Lung (tissue), 12 donors: ENCODE results near the gene METAP1. TPM values are rescaled to one million over a fixed set of nuclear protein-coding genes. Genes with fewer than 3 reads are reported as not detected.
"Not testable (repeated sequence)": the region's sequence is repeated elsewhere in the genome, so short reads cannot be mapped to it uniquely, and the experiment has no call there.

Experiments
- ATAC-seq: fragments of 200-7000 bp; cut with Tn5 transposase; one replicate; pipeline ENCODE4 v1.9.1; 2020; ENCODE audit warnings: moderate number of reproducible peaks; ENCODE audit not compliant: insufficient read depth, low FRiP score
- DNase-seq, 3 donors: peaks; one replicate each; pipeline ENCODE4 v3.0.0-alpha.2; 2013 to 2017
- H3K27ac ChIP-seq, 2 donors: one replicate each; pipeline ENCODE4 v1.5.1; 2013; ENCODE audit warnings: mild to moderate bottlenecking in 2 of 2, moderate library complexity in 2 of 2, control low read depth in 1 of 2, inconsistent platforms in 1 of 2, low read depth in 1 of 2, low read length in 1 of 2
- H3K27me3 ChIP-seq, 3 donors: one replicate each; pipeline ENCODE4 v1.5.1; 2013; ENCODE audit warnings: low read length in 2 of 3; ENCODE audit not compliant: control insufficient read depth in 3 of 3, insufficient read depth in 3 of 3
- H3K36me3 ChIP-seq, 4 donors: one replicate each; pipeline ENCODE4 v1.5.1; 2013; ENCODE audit warnings: low read length in 4 of 4, mild to moderate bottlenecking in 1 of 4, moderate library complexity in 1 of 4; ENCODE audit not compliant: control insufficient read depth in 4 of 4, insufficient read depth in 4 of 4
- H3K4me1 ChIP-seq, 5 donors: one replicate each; pipeline ENCODE4 v1.5.1; 2013; ENCODE audit warnings: low read length in 5 of 5, mild to moderate bottlenecking in 2 of 5, moderate library complexity in 1 of 5; ENCODE audit not compliant: control insufficient read depth in 5 of 5, insufficient read depth in 5 of 5
- H3K4me3 ChIP-seq: one replicate; pipeline ENCODE4 v1.5.1; 2013; ENCODE audit warnings: mild to moderate bottlenecking, control low read depth, moderate library complexity
- H3K9ac ChIP-seq, 2 donors: one replicate each; pipeline ENCODE4 v1.5.1; 2013; ENCODE audit warnings: low read length in 2 of 2, control low read depth in 1 of 2; ENCODE audit not compliant: insufficient read depth in 1 of 2
- H3K9me3 ChIP-seq, 4 donors: one replicate each; pipeline ENCODE4 v1.5.1; 2013; ENCODE audit warnings: low read length in 3 of 4, mild to moderate bottlenecking in 1 of 4, moderate library complexity in 1 of 4; ENCODE audit not compliant: control insufficient read depth in 4 of 4, insufficient read depth in 3 of 4
- WGBS, 2 donors: extraction: QIAGEN DNeasy Blood & Tissue Kit; methylation state at CpG; one replicate each; pipeline ENCODE4 v1.1.7; 2013; 5-methylcytosine and 5-hydroxymethylcytosine counted together
- polyA plus RNA-seq, 2 donors: library from polyadenylated mRNA; stranded (reverse); fragments of 200-250 nt; gene quantifications; one replicate each; pipeline ENCODE4 v1.2.1, GENCODE V29; 2013
- total RNA-seq, 2 donors: library from RNA; depleted of rRNA in 1 of 2; stranded (reverse); fragments of >200 nt in 1 of 2; gene quantifications; one replicate each; pipeline ENCODE4 v1.2.1, GENCODE V29; 2014 to 2021
- TF ChIP-seq, protein P1 (sequence below): IDR thresholded peaks from 2 replicates; pipeline ENCODE4 v1.5.1; 2012; ENCODE audit warnings: mild to moderate bottlenecking; ENCODE audit errors: control extremely low read depth, extremely low read depth
- donor health status: control.
- donor health status: control.
- donor health status: Bipolar disorder and iron deficiency.
- donor health status: healthy.
- donor health status: DM: yes; HTN: yes; CAD: no.

METAP1 gene
- total and polyA plus RNA-seq, 4 donors = 19.1 to 38.4 (median 27.6) TPM

DNA sequence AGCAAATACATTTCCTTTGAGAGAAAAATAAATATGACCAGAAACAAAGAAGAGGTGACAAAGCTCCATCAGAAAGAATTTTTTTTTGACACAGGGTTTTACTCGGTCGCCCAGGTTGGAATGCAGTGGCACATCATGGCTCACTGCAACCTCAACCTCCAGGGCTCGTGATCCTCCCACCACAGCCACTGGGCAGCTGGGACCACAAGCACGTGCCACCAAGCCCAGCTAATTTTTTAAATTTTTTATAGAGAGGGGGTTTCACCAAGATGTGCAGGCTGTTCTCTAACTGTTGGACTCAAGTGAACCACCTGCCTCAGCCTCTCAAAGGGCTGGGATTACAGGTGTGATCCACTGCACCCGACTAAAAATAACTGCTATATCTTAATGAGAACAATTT is 82.8 kb downstream of the METAP1 start:
- peaks cover 0 to 4% (median 0%) of the 10 kb centered on the region in 5 donors for H3K4me1 ChIP-seq
- ATAC-seq (no peak), DNase-seq (no peak)
- no peaks in the 10 kb centered on the region for H3K9me3 ChIP-seq
- H3K27ac ChIP-seq = no peak overlapping the region
- H3K36me3 ChIP-seq = peaks cover 22 to 69% (median 45%) of the 10 kb centered on the region in 4 donors
- no peak overlapping the region for H3K4me3 ChIP-seq
- no peak overlapping the region for H3K9ac ChIP-seq
- H3K27me3 ChIP-seq = no peaks in the 10 kb centered on the region
- WGBS, 2 donors = 94 to 97% methylated on average over 5 of the region's 5 CpGs
- TF ChIP-seq, protein P1, sequence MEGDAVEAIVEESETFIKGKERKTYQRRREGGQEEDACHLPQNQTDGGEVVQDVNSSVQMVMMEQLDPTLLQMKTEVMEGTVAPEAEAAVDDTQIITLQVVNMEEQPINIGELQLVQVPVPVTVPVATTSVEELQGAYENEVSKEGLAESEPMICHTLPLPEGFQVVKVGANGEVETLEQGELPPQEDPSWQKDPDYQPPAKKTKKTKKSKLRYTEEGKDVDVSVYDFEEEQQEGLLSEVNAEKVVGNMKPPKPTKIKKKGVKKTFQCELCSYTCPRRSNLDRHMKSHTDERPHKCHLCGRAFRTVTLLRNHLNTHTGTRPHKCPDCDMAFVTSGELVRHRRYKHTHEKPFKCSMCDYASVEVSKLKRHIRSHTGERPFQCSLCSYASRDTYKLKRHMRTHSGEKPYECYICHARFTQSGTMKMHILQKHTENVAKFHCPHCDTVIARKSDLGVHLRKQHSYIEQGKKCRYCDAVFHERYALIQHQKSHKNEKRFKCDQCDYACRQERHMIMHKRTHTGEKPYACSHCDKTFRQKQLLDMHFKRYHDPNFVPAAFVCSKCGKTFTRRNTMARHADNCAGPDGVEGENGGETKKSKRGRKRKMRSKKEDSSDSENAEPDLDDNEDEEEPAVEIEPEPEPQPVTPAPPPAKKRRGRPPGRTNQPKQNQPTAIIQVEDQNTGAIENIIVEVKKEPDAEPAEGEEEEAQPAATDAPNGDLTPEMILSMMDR = no peak

DNA sequence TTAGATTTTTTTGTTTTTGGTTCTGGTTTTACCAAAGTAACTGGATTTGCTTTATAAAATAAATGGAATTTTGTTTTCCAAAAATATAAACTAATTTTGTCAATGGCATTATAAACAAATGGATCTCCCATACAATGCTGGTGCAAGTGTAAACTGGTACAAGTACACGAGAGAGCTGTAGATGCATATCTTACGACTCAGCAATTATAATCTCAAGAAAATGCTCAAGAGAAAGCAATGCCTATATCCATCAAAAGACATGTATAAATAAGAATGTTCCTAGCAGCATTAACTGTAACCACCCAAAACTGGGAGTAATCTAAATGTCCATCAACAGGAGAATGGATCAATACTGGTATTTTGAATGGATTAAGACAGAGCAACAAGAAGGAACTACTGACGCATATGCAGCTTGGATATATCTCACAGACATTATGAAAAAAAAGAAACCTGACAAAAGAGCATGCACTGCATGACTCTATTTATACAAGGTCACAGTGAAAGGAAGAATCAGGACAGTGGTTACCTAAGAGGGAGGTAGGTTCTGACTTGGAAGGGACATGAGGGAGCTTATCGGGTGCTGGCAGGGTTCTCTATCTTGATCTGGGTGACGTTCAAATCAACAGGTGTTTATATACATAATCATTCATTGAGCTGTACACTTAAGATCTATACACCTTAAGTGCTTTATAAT is 83.6 kb downstream of the METAP1 start:
- peaks cover 0 to 8% (median 0%) of the 10 kb centered on the region in 5 donors for H3K4me1 ChIP-seq
- WGBS, 2 donors = 82 to 86% methylated on average over 5 of the region's 5 CpGs
- H3K36me3 ChIP-seq = peaks cover 25 to 69% (median 45%) of the 10 kb centered on the region in 4 donors
- H3K27ac ChIP-seq = no peak overlapping the region
- TF ChIP-seq, protein P1 = no peak
- no peaks in the 10 kb centered on the region for H3K27me3 ChIP-seq
- no peak overlapping the region for H3K9ac ChIP-seq
- DNase-seq (no peak), ATAC-seq (no peak)
- H3K4me3 ChIP-seq = no peak overlapping the region
- no peaks in the 10 kb centered on the region for H3K9me3 ChIP-seq

DNA sequence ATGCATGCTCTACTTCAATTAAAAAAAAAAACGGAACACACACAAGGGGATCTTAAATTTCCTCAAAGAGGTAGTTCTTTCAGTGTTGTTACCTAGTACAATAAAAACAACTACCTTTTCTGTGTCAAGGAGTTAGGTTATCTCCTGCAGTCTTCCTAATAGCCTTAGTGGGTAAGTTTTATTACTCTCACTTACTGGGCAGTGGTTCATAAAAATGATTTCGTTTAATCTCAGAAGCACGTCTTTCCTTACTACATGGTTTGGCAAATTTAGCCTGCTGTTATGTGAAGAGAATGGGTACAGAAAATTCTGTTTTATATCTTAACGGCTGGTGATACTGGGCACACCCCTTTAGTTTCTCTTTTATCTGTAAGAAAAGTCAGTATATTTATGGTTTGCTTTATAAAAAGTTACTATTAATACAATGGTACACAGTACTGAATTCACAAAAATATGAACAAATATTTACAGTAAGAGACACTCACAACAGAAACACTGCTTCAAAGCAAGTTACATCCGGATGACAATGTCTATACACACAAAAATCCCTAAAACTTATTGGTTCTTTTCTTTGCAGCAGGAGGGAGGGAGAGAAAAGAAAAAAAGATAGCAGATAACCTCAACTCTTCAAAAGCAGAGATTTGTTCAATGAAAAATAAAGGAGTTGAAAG is 84.2 kb downstream of the METAP1 start:
- Histone ChIP-seq H3K27ac (peak overlapping the region in 1 of 2 donors; percentile 9), H3K27me3 (no peaks in the 10 kb centered on the region), H3K36me3 (peaks cover 22 to 69% (median 41%) of the 10 kb centered on the region in 4 donors), H3K4me3 (no peak overlapping the region), H3K9ac (no peak overlapping the region), H3K9me3 (no peaks in the 10 kb centered on the region), H3K4me1 (peaks cover 0 to 10% (median 0%) of the 10 kb centered on the region in 5 donors)
- no peak for DNase-seq
- WGBS, 2 donors = 88 to 91% methylated on average over 5 of the region's 5 CpGs
- no peak for ATAC-seq
- TF ChIP-seq, protein P1 = no peak

DNA sequence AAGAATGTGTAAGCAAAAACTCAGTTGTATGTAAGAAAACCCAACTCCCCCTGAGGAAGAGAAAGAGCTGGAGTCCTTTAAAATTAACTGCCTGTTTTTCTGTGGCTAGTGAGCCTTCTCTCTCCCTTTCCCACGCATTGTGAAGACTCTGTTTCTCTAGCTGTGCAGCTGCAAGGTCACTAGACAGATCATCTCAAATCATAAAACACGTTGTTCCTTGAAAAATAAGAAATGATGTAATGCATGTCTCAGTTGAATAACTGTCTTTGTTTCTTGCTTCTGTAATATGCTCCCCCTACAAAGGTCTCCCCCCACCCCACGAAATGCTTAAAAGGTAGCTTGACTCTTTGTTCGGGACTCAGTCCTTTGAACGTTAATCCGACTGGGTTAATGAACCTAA is 85.3 kb downstream of the METAP1 start:
- H3K4me1 ChIP-seq = peaks cover 0 to 13% (median 0%) of the 10 kb centered on the region in 5 donors
- ATAC-seq, DNase-seq, H3K4me3 ChIP-seq, H3K27ac ChIP-seq, H3K27me3 ChIP-seq, H3K9ac ChIP-seq, H3K9me3 ChIP-seq: not testable (repeated sequence)
- peaks cover 17 to 69% (median 42%) of the 10 kb centered on the region in 4 donors for H3K36me3 ChIP-seq
- WGBS, 2 donors = 68 to 75% methylated on average over 6 of the region's 6 CpGs
